GM21360 (cell line): ENCODE measurements around the gene NELFB.
"Not testable (repeated sequence)": the region's sequence is repeated elsewhere in the genome, so short reads cannot be mapped to it uniquely, and the experiment has no call there.

Experiments used
- ATAC-seq: cut with Tn5 transposase; IDR thresholded peaks from one replicate; pipeline ENCODE4 v1.9.1; 2021; ENCODE audit warnings: mild to moderate bottlenecking, moderate library complexity; ENCODE audit not compliant: unreplicated experiment

Gene NELFB

GRCh38 chr9:137245450-137246421 is 9.4 kb upstream of the NELFB start:
- no peak for ATAC-seq

GRCh38 chr9:137247135-137247915 is 7.8 kb upstream of the NELFB start:
- no peak for ATAC-seq

- no peak for ATAC-seq
Observed at GRCh38 chr9:137247916-137248175, 7.3 kb upstream of the NELFB start.

GRCh38 chr9:137250329-137251193 is 4.6 kb upstream of the NELFB start:
- ATAC-seq: no peak

GRCh38 chr9:137251194-137251461 is 4.0 kb upstream of the NELFB start, which contains the start of gene STPG3:
TSS of gene STPG3 (plus strand) at chr9:137251286. CDS start at chr9:137251287, 1 bp downstream.
- ATAC-seq: no peak

- ATAC-seq: no peak
Observed at GRCh38 chr9:137251490-137252268, 3.4 kb upstream of the NELFB start.

- no peak for ATAC-seq
Observed at GRCh38 chr9:137252555-137253506, 2.3 kb upstream of the NELFB start.

GRCh38 chr9:137253717-137254623 is 1.2 kb upstream of the NELFB start:
- no peak for ATAC-seq

- ATAC-seq: peak; percentile 5
Observed at GRCh38 chr9:137255448-137256114, 454 bp downstream of the NELFB start.

- no peak for ATAC-seq
Observed at GRCh38 chr9:137256362-137256761, 1.2 kb downstream of the NELFB start.

GRCh38 chr9:137256856-137257255 is 1.7 kb downstream of the NELFB start:
- no peak for ATAC-seq

GRCh38 chr9:137262173-137262908 is 7.2 kb downstream of the NELFB start:
- ATAC-seq: not testable (repeated sequence)

- no peak for ATAC-seq
Observed at GRCh38 chr9:137262909-137263285, 7.8 kb downstream of the NELFB start.

GRCh38 chr9:137263506-137263905 is 8.4 kb downstream of the NELFB start:
- ATAC-seq: no peak

- no peak for ATAC-seq
Observed at GRCh38 chr9:137264067-137264466, 8.9 kb downstream of the NELFB start.

GRCh38 chr9:137265496-137266161 is 10.5 kb downstream of the NELFB start:
- ATAC-seq: no peak

- ATAC-seq: no peak
Observed at GRCh38 chr9:137266162-137266527, 11.0 kb downstream of the NELFB start.
